HL-60 (cell line): ENCODE data around the gene UBE4B. TPM values are rescaled to one million over a fixed set of nuclear protein-coding genes. Genes with fewer than 3 reads are reported as not detected.

Experiments
- DNase-seq, 2 experiments: peaks; one replicate each; pipeline ENCODE4 v3.0.0-alpha.2; 2010 to 2020; ENCODE audit warnings: low read depth in 1 of 2, low spot score in 1 of 2
- H3K27ac ChIP-seq: fragments of 250-450 bp; sonication (Bioruptor Pico); replicated peaks from 2 replicates; pipeline ENCODE4 v1.5.1; 2020; ENCODE audit warnings: mild to moderate bottlenecking, moderate library complexity
- H3K27me3 ChIP-seq: fragments of 250-450 bp; sonication (Bioruptor Pico); 2 replicates; pipeline ENCODE4 v1.5.1; 2021; ENCODE audit warnings: mild to moderate bottlenecking, moderate library complexity; ENCODE audit not compliant: insufficient read depth, poor library complexity, severe bottlenecking
- H3K4me3 ChIP-seq: replicated peaks from 2 replicates; pipeline ENCODE4 v1.5.1; 2011; ENCODE audit warnings: mild to moderate bottlenecking, control low read depth, low read length; ENCODE audit not compliant: insufficient read depth
- CTCF ChIP-seq: IDR thresholded peaks from one replicate; pipeline ENCODE4 v1.5.1; 2011; ENCODE audit warnings: low read length, control low read depth, inconsistent platforms; ENCODE audit not compliant: insufficient read depth
- GABPA ChIP-seq: IDR thresholded peaks from 2 replicates; pipeline ENCODE4 v1.6.1; 2012; ENCODE audit warnings: low read depth
- POLR2AphosphoS5 ChIP-seq: IDR thresholded peaks from 2 replicates; pipeline ENCODE4 v1.6.1; 2012; ENCODE audit warnings: low read depth
- SPI1 ChIP-seq: IDR thresholded peaks from 2 replicates; pipeline ENCODE4 v1.6.1; 2012; ENCODE audit warnings: low read depth, mild to moderate bottlenecking, borderline replicate concordance
- microRNA-seq: library from miRNA; unstranded; fragments of <30 nt; microRNA quantifications from one replicate; pipeline ENCODE4, GENCODE V29; 2018
- TF ChIP-seq, protein P1 (sequence below): IDR thresholded peaks from 2 replicates; pipeline ENCODE4 v1.6.1; 2012; ENCODE audit warnings: low read depth; ENCODE audit not compliant: insufficient replicate concordance

Gene UBE4B

DNA sequence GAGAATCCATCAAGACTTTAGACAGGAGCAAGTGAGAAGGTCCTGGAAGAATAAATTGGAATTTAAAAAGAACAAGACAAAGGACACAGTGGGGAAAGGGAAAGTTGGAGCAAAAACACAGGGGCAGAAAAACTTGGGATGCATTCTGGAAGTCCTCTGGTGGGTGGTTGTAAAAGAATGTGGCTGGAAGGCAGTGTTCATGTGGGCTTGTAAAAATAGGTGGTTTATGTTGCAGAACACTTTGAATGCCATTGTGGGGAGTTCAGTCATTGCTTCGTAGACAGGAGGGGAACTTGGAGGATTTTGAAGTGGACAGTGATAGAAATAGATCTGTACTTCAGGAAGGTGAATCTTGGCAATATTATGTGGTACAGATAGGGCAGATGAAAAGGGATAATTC lies 192.8 kb downstream of the UBE4B start:
- TF ChIP-seq CTCF: no peak
- no peak for TF ChIP-seq GABPA
- TF ChIP-seq, protein P1, sequence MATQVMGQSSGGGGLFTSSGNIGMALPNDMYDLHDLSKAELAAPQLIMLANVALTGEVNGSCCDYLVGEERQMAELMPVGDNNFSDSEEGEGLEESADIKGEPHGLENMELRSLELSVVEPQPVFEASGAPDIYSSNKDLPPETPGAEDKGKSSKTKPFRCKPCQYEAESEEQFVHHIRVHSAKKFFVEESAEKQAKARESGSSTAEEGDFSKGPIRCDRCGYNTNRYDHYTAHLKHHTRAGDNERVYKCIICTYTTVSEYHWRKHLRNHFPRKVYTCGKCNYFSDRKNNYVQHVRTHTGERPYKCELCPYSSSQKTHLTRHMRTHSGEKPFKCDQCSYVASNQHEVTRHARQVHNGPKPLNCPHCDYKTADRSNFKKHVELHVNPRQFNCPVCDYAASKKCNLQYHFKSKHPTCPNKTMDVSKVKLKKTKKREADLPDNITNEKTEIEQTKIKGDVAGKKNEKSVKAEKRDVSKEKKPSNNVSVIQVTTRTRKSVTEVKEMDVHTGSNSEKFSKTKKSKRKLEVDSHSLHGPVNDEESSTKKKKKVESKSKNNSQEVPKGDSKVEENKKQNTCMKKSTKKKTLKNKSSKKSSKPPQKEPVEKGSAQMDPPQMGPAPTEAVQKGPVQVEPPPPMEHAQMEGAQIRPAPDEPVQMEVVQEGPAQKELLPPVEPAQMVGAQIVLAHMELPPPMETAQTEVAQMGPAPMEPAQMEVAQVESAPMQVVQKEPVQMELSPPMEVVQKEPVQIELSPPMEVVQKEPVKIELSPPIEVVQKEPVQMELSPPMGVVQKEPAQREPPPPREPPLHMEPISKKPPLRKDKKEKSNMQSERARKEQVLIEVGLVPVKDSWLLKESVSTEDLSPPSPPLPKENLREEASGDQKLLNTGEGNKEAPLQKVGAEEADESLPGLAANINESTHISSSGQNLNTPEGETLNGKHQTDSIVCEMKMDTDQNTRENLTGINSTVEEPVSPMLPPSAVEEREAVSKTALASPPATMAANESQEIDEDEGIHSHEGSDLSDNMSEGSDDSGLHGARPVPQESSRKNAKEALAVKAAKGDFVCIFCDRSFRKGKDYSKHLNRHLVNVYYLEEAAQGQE: no peak
- no peak for TF ChIP-seq POLR2AphosphoS5
- no peak for TF ChIP-seq SPI1
- H3K27ac ChIP-seq: no peak overlapping the region
- no peaks in the 10 kb centered on the region for H3K27me3 ChIP-seq
- no peak for DNase-seq
- H3K4me3 ChIP-seq: no peak overlapping the region

- Histone ChIP-seq H3K4me3 (no peak overlapping the region), H3K27me3 (no peaks in the 10 kb centered on the region), H3K27ac (no peak overlapping the region)
- no peak for TF ChIP-seq POLR2AphosphoS5
- TF ChIP-seq, protein P1: no peak
- no peak for TF ChIP-seq SPI1
- TF ChIP-seq GABPA: no peak
- no peak for TF ChIP-seq CTCF
- DNase-seq: no peak
Observed at GRCh38 chr1:10228528-10228927, 195.8 kb downstream of the UBE4B start.

DNA sequence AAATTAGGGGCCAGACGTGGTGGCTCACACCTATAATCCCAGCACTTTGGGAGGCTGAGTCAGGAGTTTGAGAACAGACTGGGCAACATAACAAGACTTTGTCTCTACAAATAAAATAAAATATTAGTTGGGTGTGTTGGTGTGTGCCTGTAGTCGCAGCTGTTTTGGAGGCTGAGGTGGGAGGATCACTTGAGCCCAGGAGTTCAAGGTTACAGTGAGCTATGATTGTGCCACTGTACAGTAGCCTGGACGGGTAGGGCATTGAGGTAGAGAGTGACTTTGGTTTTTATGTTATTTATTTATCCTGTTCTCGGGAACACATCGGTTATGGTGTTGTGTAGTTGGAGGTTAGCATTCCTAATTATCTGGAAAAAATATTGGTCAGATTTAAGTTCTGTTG lies 197.1 kb downstream of the UBE4B start:
- H3K27ac ChIP-seq: no peak overlapping the region

More for the DNA sequence above, 197.1 kb downstream of the UBE4B start:
- no peak for TF ChIP-seq CTCF
- TF ChIP-seq GABPA: no peak
- TF ChIP-seq SPI1: no peak
- TF ChIP-seq, protein P1: no peak
- no peak for TF ChIP-seq POLR2AphosphoS5
- Histone ChIP-seq H3K27me3 (no peaks in the 10 kb centered on the region), H3K4me3 (no peak overlapping the region)
- no peak for DNase-seq

Small RNA genes lying within 50 kb of the gene (microRNA-seq; reads per million reads assigned to microRNA genes)
- not detected for gene MIR1273D
